ENCODE data around the gene ARMH4.
"Not testable (repeated sequence)": the region's sequence is repeated elsewhere in the genome, so short reads cannot be mapped to it uniquely, and the experiment has no call there.

Gene ARMH4

DNA sequence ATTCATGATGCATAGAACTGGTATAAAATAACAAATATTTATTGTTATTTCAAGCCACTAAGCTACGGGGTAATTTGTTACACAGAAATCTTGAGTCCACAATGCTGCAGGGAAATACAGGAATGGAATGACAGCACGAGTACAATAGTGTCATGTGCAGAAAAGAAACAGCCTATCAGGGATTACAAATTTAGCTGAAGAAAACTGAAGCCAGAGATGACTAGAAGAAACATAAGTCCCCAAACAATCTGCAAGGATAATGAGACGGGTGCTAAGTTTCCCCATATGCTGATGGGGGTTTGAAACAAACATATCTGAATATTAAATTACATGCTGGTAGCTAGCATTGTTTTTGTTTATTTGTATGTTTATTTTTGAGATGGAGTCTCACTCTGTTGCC lies 8.9 kb downstream of the ARMH4 start:
- DNase-seq, result no peak

DNA sequence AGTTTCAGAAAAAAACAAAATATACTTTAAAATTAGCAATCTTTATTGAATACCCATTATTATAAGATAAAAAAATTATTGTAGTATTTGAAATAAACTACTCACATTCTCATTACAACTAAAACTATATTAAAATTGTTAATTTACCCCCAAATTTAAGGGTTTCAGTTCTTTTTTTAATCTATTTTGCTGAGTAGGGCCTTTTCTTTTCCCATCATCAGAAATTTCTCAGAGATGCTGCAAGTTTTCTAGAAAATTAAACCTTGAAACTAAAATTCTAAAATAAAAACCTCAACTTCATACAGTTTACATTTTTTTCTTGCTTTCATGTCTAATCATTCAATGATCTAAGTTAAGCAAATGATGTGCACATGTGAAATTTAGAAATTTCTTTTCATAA lies 10.1 kb downstream of the ARMH4 start:
- no peak for DNase-seq

DNA sequence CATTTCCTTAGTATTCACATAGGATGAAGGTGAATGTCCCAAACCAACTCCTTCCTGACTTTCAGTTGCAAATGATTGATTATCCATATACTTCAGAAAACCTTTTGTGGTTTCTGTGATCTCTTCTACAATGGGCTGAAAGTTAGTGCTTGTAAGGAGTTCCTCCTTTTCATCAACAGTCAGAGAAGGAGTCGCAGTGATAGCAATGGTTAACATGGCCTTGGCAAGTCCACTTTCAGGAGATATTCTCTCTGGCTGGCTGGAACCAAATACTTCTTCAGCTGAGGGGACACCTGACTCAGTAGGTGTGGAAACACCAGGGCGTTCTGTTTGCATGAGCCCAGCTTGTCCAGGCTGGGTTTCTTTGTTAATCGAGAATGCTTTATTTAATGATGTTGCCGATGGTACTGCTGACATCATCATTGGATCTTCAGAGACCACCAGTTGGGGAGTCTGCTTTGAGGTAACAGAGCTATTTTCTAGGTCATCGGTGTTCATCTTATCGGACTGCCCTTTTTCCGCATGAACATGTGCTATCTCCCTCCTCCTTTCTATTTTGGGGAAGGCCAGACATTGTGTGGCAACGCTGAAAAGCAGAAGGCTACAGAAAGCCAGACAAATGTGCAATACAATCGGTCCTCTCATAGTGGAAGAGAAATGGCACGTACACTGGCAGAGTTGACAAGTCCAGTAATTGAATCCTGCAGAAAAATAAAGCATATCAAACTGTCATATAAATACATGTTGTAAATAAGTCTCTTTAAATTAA lies 13.1 kb downstream of the ARMH4 start:
- no peak for DNase-seq

DNA sequence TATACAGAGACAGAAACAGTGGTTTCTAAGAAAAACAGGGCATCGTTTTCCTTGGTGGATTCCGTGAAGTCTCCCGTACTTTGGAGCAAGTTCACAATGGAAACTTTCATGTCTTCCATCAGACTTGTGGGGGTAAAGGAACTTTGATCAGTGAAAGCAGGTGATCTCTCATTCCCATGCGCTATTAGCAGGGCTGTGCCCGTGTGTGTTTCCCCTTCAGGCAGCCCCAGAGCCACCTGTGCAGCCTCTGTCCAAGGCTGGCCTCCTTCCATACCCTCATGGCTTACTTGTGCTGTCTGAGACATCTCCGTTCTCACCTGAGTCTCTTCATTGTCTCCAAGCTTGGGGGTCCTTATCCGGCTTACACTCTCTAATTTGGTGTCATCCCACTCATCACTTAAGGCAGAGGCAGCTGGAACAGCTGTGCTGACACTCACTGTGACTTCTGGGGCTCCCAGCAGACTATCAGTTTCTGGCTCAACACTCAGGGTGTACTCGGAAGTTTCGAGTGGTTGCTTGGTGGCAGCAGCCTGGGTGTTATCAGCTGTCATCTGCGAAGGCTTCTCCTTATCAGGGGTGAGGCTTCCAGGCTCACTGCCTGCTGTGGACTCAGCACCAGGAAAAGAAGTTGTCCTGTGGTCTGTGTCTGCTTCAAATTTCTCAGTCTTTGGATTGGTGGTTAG lies 13.8 kb downstream of the ARMH4 start:
- no peak for DNase-seq

DNA sequence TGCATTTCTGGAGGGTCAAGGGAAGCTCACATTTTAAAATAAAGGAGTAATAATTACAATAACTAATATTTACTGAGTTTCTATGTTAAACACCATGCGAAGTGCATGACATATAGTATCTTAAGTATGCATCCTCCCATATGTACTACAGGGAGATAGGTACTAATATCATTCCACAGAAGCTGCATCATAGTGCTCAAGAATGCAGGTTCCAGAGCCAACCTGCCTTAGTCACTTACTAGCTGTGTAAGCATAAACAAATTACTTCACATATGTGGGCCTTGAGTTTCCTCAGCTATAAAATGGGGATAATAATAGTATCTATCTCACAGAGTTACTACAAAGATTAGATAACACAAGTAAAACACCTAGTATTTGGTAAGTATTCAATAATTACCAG lies 18.3 kb downstream of the ARMH4 start:
- no peak for DNase-seq

DNA sequence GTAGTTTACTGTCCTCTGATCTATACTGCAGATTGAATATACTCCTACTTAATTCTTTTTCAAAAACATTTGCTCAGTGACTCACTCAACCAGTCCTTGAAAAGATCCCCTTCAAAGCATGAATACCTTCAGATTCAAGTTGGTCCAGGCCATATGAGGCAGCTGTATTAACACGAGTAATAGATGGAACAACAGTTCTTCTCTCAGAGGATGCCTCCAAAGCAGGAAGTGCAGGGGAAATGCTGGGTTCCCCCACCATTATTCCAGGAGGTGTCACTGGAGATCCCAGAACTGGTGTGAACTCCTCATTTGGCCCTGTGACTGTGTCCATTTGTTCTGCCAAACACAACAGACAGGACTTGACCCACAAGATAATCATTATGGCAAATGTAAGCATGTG lies 20.6 kb downstream of the ARMH4 start:
- no peak for DNase-seq

DNA sequence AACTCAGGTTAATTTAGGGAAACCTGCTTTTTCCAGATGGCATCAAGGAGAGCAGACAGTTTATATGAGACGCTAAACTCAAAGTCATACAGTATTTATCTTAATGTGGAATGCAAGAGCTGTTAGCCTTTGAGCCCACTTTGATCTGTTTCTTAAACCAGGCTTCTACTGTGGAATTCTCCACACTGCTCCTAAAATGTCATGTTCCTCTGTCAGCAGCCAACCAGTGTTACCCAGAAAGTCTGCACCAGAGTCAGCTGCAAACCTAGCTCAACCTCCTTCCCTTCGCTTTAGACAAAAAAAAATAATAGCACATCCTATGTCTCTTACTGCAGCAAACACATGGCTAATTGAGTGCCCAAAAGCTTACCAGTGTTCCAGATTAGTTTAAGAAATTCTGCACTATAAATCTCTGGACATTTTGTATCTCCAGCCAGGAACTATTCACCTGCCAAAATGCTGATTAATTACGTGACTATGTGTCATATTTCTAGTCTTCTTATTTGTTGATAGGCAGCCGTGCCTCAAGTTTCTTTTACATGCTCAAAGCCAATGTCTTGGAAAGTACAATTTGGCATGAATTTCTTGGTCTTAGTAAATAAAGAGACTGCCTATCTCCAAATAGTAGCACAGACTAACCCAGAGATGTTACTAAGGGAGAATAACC lies 21.8 kb downstream of the ARMH4 start:
- no peak for DNase-seq

DNA sequence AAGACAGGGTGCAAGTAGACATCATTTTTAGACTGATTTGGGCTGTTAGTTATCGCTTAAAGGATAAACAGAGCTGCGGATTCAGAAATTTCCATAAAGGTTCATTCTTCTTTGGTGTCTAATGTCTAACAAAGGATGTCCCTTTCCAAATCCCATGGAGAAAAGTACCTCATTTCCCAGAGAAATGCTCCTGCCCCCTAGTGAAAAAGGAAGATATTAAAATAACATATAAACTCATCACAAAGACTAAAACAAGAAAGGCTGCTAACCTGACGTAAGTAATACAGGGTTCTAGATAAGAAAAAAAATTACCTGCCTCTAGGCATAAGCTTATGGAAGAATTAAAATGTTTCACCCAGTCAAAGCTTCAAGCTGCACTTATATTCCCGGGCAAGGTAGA lies 22.8 kb downstream of the ARMH4 start:
- no peak for DNase-seq

DNA sequence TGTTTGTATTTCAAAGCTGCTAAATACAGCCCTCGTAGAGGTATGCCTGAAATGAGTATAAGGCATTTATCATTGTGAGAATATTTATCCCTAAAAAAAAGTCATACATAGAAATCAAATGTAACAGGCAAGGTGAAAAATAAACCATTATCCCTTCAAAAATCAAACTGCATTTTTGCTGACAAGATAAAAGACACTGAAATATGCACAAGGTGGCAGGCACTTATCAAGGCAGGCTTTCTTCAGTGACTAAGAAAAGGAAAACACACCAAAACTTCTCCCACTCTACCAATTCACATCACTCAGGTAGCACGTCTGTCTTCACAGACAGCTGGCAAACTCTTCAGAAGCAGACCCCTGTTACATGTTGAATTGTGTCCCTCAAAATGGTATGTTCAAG lies 23.6 kb downstream of the ARMH4 start:
- DNase-seq, result no peak

DNA sequence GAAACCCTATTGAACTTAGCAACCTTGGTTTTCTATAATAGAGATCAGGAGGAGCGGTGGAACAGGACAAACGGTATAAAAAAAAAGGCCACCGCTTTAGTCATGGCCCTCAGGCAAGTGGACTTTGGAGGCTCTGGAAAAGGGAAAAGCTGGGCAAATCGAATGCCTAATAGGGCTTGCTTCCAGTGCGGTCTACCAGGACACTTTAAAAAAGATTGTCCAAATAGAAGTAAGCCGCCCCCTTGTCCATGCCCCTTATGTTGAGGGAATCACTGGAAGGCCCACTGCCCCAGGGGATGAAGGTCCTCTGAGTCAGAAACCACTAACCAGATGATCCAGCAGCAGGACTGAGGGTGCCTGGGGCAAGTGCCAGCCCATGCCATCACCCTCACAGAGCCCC lies 29.5 kb downstream of the ARMH4 start:
- not testable (repeated sequence) for DNase-seq

DNA sequence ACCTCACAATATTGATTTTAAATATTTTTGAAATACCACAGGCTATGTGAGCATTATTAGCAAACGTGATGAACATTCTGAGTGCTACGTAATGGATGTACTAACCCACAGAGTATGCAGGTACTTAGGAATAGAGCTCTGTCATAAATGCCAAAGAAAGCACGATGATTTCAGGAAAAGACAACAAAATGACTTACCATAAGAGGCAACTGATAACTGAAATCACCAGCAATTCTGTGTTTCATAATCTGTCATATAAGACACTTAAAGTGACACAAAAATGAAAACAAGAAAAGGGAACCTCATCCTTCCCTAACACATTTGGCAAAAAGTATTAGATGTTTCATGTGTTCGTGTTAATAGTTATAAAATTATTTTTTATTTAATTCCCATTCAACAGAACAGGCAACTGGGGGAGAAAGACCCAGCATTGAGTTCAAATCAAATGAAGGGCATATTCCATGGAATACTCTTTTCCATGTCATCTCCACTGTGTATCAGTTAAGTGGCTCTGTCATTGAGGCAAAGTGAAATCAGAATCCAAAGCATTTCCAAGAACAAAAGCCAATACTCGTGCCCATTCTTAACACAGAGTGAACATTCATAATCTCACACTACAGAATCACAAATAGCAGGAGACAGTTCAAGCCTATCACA lies 30.4 kb downstream of the ARMH4 start:
- no peak for DNase-seq

DNA sequence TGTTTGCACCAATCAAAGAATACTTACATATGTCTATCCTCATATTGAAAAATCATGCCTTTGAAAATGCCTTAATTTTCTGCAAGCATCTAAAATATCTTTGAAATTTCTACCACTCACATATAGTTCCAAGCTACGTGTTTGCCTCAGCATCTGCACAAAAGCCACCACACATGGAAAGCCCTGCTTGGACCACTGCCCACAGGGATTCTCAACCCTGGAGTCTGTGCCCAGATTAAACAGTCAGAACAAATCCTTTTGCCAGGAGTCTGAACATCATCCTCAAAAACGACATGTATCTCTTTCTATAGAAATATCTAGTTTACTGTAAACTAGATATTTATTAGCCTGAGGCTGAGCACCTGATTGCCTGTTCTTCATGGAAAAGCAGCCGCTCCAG lies 32.6 kb downstream of the ARMH4 start:
- no peak for DNase-seq

DNA sequence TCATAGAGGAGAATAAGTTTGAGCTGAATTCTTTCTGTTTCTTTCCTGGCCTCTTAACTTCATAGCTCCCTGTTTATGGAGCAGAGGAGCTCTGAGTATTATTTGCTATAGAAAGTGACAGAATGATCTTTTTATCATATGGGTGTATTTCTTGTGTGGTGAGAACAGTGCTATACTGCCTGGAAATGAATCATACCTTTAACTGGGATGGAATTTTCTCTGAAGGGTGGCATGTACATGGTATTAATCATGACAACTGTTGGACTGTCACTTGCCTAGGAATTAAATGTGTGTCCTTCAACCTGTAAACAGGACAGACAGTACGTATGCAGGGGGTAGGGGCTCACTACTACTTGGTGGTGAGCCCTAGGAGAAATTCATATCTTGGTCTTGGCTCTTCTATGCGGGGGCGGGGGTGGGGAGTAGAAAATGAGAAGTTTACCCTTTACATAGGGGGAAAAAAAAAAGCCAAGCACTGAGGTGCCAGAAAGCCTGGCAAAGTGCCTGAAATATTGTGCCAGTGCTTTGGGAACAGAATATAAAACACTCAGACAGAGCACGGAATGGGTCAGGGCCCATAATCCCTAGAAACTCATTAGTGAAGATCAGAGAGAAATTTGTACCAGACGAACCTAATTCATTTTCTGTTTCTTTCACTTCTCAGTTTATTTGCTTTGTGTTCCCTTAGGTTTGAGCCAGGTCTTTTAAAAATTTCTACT lies 33.8 kb downstream of the ARMH4 start:
- DNase-seq, result no peak

DNA sequence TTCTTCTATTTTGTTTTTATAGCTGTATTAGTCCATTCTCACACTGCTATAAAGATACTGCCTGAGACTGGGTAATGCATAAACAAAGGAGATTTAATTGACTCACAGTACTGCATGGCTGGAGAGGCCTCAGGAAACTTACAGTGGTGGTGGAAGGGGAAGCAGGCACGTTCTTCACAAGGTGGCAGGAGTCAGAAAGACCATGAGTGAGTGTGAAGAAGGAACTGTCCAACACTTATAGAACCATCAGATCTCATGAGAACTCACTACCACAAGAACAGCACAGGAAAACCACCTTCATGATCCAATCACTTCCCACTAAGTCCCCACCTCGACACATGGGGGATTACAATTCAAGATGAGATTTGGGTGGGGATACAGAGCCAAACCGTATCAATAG lies 42.3 kb downstream of the ARMH4 start:
- DNase-seq, result no peak

DNA sequence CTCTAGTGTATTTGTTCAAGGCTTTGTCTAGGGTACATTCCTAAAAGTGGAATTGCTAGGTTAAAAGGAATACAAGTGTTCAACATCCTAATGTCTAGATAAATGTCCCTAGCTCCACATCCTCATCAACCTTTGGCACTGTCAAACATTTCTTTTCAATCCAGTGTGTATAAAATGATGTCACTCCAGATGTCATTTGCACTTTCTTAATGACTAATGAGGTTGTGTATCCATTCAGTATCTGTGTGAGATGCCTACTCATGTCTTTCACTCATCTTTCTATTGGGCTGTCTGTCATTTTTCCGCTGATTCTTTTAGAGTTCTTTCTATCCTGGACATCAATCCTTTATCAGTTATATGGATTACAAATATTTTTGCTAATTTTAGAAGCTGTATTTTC lies 43.3 kb downstream of the ARMH4 start:
- no peak for DNase-seq

DNA sequence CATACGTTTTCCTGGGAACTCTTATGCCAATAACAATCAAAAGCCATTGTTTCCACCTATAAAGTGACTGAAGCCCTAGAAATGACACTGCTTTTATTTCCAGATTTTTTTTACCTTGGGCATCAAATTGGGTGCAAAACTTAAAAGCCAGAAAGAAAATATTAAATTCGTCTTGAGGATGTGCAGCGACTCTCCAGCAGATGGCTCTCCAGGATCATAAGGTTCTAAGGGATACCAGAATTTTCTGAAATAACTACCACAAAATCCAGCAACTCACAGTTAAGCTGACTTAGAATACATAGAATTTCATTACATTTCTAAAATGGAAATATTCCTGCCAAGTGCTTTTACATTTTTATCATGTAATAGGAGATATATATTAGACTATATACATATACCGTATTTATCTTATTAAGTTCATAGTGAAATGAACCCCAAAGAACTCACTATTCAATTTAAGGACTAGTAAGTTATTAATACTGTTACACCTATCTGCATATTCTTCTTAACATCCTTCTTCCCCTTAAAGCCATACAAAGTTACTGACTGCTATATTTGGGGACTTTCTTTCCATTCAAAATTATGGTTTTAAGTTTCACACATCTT lies 44.0 kb downstream of the ARMH4 start:
- DNase-seq, result peak; percentile 16

DNA sequence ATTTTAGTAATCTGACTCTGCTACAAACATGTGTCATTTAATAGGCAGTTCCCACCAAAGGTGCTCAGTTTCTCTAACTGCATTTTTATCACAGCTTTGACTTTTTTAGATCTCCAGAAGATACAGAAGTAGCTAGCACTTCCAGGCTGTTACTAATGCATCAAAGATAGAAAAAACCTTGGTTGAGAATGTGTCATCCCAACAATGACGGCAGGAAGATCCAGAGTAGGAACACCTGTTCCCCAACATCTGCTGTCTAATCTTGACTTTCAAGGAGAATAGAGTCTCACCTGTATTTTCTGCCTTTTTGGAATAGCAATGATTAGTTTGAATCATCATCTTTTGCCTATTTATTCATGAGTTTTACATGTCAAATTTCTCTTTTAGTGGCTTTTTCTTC lies 45.0 kb downstream of the ARMH4 start:
- DNase-seq, result no peak

DNA sequence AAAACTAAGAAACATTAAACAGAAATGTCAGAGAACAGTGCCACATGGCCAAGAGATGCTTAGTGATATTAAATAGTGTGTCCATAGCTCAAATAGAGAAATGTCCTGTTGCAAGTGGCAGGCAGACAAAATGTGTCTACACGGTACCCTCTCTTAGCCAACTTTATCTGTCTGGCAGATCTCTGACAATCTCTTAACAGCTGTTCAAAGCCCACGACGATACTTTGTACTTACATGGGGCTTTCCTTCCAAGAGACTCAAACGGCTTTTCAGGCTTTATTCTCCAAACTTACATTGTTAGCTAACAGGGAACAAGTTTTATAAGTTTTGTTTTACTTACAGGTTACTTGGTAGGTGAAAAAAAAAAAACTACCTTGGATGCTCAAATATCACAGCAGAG lies 45.6 kb downstream of the ARMH4 start:
- no peak for DNase-seq

DNA sequence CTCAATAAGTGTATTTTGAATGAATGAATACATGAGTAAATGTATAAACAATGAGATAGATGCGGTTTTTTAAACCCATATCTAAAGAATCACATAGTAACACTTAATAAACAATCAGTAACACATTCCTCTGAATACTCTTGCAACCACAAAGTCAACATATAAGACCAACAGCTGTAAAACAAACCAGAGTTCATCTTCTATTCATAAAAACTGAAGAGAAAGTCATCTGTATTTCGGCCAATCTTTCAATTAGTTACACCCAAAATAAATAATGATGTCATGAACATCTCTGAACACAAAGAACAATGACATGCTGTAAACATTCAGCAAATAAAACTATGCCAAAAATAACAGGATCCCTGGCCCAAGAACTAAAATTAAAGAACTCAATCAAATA lies 47.2 kb downstream of the ARMH4 start:
- DNase-seq, result no peak

DNA sequence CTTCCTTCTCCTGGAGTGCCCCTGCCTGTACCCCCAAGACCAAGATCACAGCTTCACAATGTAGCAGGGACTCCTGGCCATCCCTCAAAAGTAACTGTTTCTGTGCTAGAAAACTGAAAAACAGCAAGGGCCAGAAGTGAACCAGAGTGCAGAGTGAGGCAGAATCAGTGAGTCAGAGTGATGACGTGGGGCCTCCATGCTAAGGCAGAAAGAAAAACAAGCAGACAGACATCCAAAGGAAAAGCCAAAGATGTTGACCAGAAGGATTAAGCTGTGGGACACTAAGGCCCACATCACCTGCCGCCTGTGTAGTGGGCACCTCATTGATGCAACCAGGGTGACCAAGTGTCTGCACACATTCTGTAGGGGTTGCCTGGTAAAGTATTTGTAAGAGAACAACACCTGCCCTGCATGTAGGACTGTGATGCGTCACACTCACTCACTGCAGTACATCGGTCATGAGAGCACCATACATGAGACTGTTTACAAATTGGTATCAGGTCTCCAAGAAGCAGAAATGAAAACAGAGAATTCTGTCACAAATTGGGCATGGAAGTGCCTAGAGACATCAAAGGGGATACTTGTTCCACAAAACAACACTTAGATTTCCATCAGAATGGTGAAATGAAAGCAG lies 51.2 kb downstream of the ARMH4 start:
- no peak for DNase-seq

DNA sequence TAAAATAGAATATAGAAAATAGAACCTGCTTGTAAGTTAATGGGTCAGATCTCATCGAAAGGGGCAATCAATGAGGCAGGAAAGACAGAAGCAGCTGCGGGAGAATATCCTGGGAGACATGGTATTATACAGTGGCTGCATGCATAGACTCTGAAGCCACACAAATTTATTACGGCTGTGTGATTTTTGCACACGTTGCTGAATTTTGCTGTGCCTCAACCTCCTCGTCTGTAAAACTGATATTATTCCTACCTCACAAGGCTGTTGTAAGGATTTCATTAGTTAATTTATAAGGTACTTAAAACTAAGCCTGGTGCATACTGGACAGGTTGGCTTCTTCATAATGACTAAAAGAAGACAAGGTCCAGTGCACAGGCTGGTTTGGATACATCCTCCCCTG lies 52.3 kb downstream of the ARMH4 start:
- no peak for DNase-seq

DNA sequence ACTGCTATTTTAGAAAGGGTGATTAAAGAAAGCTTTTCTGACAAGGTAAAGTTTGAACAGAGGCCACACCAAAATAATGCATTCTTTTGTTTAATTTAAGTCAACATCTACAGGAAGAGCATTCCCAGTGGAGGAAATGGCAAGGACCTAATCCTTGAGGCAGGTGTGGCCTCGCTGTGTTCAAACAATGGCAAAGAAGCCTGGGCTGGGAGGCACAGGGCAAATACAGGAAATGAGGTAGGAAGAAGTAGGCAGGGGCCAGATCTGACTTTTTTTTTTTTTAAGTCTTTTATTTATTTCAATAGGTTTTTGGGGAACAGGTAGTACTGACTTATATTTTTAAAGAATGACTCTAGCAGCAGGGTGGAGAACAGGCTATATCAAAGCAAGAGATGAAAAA lies 53.5 kb downstream of the ARMH4 start:
- DNase-seq, result no peak
